HG03571 (cell line): ENCODE measurements around the gene ASPHD2.

Experiments
- ATAC-seq: cut with Tn5 transposase; IDR thresholded peaks from one replicate; pipeline ENCODE4 v1.9.1; 2021; ENCODE audit not compliant: unreplicated experiment

ASPHD2 gene

DNA sequence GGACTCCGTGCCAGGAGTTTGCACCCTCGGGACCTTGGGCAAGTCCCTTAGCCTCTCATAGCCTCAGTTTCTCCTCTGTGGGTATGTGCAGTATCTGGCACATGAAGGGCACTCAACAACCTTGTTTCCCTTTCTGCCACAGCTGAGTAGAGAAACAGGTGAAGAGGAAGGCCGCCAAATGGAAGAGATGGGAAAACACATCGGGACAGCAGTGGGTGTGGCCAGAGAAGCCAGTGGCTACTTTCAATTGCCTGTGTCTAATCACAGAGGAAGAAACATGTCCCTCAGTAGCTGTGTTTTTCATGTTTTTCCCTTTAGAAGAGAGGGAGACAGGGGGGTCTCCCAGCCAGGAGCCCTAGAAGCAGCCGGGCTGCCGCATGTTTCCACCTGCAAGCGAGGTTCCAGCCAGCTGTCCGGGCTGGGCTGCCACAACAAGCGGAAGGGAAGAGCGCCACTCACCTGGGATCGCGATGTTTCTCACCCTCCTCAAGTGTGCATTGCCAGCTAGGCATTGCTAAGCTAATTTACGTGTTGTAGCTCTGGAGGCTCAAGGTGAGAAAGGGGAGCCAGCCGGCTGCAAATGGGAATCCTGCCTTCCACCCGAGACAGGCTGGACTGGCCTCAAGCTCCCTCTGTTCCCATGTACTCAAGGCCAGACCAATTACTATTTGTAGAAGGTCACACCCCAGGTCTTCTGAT is 16.7 kb downstream of the ASPHD2 start:
- ATAC-seq = no peak

- no peak for ATAC-seq
Measured at GRCh38 chr22:26446808-26447515, 17.9 kb downstream of the ASPHD2 start.

- ATAC-seq = no peak
Measured at GRCh38 chr22:26447584-26448329, 18.7 kb downstream of the ASPHD2 start.

- no peak for ATAC-seq
Measured at GRCh38 chr22:26448334-26448733, 19.3 kb downstream of the ASPHD2 start.

DNA sequence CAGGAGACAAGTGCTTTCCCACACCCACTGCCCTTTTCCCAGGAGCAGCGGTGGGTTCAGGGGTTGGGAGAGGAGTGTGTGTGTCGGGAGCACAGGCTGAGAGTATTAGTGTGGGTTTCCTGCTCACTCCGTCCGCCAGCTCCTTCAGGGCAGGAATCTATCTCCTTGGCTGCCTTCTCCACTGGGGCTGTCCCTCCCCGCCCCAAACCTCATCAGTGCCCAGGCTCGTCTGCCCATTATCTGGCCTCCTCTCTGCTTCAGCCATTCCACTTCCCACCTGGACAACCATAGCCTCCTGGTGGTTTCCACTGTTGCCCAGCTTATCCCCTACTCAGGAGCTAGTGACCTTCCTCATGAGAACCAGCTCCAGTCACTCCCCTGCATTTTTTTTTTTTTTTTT is 19.9 kb downstream of the ASPHD2 start:
- no peak for ATAC-seq

- ATAC-seq = no peak
Measured at GRCh38 chr22:26450453-26451185, 21.6 kb downstream of the ASPHD2 start.

DNA sequence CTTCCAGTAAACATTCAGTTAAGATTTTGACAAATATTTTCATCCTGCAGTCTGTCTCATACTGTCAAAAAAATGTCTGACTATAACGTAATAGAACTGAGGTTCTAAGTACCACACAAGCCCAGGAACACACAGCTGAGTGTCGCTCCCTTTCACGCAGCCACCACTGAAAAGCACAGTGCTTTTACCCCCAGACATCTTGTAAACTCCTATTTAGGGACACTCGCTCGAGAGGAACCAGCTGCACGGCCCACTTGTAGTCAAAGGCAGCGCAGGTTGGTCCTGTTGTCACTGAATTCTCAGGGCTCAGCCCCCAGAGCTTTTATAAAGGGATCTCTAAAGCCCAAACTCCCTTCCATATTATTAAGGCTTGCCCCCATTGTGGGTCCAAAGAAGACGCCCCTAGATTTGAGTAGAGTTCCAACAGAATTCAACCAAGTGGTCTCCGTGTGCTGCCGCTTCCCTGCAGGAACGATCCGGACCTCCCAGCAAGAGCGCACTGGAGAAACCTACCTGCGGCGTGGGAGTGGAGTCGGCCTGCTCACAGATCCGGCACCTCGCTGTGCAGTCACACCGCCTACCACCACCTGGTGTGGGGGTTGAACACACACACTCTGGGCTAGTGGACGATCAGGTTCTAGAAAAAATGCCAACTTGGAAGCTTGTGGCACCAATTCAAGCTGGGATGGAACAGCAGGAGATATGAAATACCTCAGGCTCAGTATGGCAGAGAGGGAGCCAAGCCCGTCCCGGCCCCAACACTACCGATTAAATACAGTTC is 23.4 kb downstream of the ASPHD2 start:
- no peak for ATAC-seq

GRCh38 chr22:26453216-26453615 is 24.2 kb downstream of the ASPHD2 start:
- no peak for ATAC-seq

DNA sequence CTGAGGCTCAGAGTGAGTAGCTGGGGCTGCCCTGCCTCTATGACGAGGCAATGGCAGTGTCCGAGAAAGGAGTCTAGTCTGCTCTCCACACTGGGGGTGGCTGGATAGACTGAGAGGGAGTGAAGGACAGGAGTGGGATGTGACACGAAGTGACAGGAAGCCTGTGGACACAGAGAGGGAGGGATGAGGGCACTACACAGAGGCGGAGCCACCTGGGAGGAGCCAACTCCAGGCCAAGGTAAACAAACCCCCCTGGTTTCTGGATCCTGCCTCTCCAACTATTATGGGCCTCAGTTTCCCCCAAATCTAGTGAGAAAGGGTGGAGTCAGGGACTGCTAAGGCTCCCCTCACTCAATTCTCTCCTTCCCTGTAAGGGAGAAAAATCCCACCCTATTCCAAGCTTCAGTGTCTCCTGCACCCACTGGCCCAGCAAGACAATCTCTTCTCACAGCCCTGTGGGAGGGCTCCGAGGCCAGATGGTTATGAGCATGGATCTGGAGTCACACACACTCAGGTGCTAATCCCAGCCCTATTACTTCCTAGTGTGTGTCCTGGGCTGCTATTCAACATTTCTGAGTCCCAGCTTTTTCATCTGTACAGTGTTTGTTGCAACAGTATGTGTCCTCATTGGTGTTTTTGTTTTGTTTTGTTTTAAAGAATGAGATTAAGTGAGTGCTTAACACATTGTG is 24.9 kb downstream of the ASPHD2 start:
- no peak for ATAC-seq

GRCh38 chr22:26457661-26458272 is 28.7 kb downstream of the ASPHD2 start:
- ATAC-seq = no peak

DNA sequence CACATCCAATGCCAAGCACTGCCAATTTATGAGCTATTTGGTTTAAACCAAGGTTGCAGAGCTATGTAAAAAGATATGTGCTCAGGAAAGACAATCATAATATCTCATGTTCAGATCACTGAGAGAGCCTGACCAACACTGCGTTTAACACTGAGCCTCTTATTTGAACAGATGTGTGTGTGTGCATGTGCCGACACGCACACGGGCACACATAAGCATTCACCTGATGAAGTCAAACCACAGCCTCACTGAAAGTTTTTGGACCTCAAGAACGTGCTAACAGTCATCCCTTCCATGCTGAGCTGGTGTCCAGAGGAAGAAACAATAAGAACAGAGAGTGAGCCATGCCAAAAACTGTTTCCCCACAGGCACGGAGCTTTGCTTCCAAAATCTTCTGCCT is 31.1 kb downstream of the ASPHD2 start:
- ATAC-seq = no peak

- ATAC-seq = no peak
Measured at GRCh38 chr22:26461188-26461810, 32.2 kb downstream of the ASPHD2 start.

DNA sequence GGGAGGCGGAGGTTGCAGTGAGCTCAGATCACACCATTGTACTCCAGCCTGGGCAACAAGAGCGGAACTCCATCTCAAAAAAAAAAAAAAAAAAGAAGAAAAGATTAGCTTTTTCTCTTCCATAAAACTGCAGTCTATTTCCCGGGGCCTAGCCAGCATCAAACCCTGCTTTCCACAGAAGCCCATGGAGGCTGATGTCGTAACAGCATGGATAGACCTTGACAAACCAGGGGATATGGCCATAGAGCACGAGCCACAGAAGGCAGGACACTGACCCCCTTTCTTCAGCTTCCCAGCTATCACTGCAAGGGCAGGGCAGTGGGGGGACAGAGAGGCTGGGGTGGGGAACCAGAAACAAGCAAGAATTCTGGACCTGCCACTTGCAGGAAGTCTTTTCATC is 33.0 kb downstream of the ASPHD2 start:
- no peak for ATAC-seq

DNA sequence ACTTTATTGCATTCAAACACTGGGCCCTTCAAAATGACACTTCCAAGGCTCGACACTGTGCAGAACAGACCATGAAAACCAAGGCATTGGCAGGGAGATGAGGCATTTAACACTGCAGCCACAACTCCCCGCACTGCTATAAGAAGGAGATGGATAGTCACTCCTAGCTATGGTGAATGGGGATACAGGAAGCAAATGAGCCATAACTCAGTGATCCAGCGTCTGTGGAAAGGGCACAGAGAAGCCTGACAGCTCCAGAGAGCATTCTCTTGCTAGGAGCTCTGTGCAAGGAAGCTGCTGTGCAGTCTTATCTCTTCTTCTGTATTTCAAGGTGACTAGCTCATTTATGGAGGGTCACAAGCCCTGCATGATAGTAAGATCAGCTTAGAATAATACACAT is 33.6 kb downstream of the ASPHD2 start:
- no peak for ATAC-seq

DNA sequence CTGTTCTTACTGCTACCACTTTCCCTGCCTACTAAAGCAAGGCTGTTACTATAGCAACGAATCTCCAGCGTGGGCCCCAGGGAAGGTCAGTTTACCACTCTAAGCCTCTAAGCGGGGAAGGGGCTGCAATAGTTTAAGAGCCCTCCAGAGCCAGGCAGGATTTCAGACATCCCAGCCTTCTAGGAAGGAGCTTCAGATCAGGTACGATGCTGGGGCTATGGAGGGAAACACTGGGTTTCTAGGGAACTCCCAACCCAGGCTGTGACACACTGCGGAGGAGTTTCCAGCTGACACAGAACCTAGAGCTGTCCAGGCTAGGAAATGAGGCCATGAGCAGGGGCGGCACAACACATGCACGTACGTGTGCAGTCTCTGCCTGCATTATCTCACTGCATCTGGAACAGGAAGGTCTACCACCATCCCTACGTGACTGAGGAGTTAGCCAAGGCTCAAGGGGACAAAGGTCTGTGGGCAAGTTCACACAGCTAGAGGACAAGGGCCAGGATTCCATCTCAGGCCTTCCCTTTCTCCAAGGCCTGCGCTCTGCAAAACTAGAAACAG is 34.1 kb downstream of the ASPHD2 start:
- ATAC-seq = no peak

- no peak for ATAC-seq
Measured at GRCh38 chr22:26463688-26464087, 34.6 kb downstream of the ASPHD2 start.

DNA sequence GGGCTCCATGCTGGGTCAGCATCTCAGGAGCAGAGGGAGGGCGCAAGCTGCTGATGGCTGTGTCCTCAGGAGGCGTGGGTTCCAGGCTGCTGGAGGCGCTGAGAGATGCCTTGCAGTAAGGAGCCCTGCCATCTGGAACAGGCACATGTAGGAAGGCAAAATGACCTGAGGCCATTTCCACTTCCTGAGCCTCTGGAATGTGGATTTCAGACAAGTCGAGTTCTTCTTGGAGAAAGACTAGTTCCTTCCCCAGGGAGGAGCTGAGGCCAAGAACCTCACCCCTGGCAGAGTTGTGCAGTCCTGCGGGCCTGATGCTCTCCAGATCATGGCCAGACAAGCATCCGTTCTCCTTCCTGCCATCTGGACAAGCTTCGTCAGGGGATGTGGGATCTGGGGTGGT is 35.3 kb downstream of the ASPHD2 start:
- ATAC-seq = no peak

GRCh38 chr22:26466196-26466595 is 37.1 kb downstream of the ASPHD2 start:
- no peak for ATAC-seq

GRCh38 chr22:26470807-26471206 is 41.7 kb downstream of the ASPHD2 start:
- no peak for ATAC-seq
